K562 (cell line): ENCODE measurements around the gene TMEM11. TPM values are rescaled to one million over a fixed set of nuclear protein-coding genes. Genes with fewer than 3 reads are reported as not detected.
A peak's percentile ranks its signal among the peaks of the same experiment; 100 is the strongest.

Source experiments
- ATAC-seq: fragments of 200-7000 bp; cut with Tn5 transposase; 3 replicates; pipeline ENCODE4 v1.9.1; 2020; ENCODE audit warnings: moderate library complexity
- BruUV-seq: library from RNA; stranded (reverse); fragments of 400-500 nt; replicated peaks from 2 replicates; lab custom pipeline; 2021; lab: Mats Ljungman, UMichigan
- CTCF ChIA-PET: fragments of 300-600 bp; formaldehyde crosslinking; extraction: SDS; loops from one replicate; lab custom pipeline; 2021; ENCODE audit warnings: low intra/inter-chr PET ratio; lab: Yijun Ruan, JAX
- POLR2A ChIA-PET: fragments of 300-600, 350-650 bp; sonication (Branson Sonifier 250); formaldehyde crosslinking; extraction: SDS; loops from one replicate; lab custom pipeline; 2021; ENCODE audit warnings: antibody characterized with exemption, inconsistent platforms; lab: Yijun Ruan, JAX
- DNase-seq, 4 experiments: peaks; one replicate each; pipeline versions ENCODE4 v3.0.0 to v3.0.0-alpha.2; 2011 to 2018; ENCODE audit warnings: low spot score in 3 of 4, mixed read lengths in 3 of 4; ENCODE audit errors: extremely low read depth in 1 of 4
- FAIRE-seq: peaks from 2 replicates; lab custom pipeline; 2011; peaks lifted over from hg19 to GRCh38; lab: Jason Lieb, UNC
- H2AFZ ChIP-seq: 2 replicates; pipeline ENCODE4 v1.6.0; 2011; ENCODE audit warnings: low read depth, low read length, control low read depth, inconsistent platforms
- H3K27ac ChIP-seq: fragments of 200-600 bp; 3 replicates; pipeline ENCODE4 v1.8.0; 2011; ENCODE audit warnings: low read depth, mild to moderate bottlenecking, control low read depth, inconsistent platforms, low read length, moderate library complexity, mixed read lengths; ENCODE audit errors: extremely low read depth
- H3K27me3 ChIP-seq, 2 experiments: fragments of 300-600 bp in 1 of 2; 2 replicates in 1 of 2; 3 replicates in 1 of 2; pipeline versions ENCODE4 v1.6.0 to v1.8.0; 2011; ENCODE audit warnings: inconsistent platforms in 2 of 2, low read length in 2 of 2, mild to moderate bottlenecking in 1 of 2, mixed read lengths in 1 of 2, moderate library complexity in 1 of 2; ENCODE audit not compliant: control insufficient read depth in 2 of 2, insufficient read depth in 2 of 2
- H3K36me3 ChIP-seq: fragments of 300-600 bp; 3 replicates; pipeline ENCODE4 v1.8.0; 2011; ENCODE audit warnings: mild to moderate bottlenecking, low read length, inconsistent platforms; ENCODE audit not compliant: control insufficient read depth, insufficient read depth
- H3K4me1 ChIP-seq, 2 experiments: fragments of 200-600 bp in 1 of 2; replicated peaks in 1 of 2; 2 replicates in 1 of 2; 3 replicates in 1 of 2; pipeline versions ENCODE4 v1.5.1 to v1.8.0; 2011; ENCODE audit warnings: inconsistent platforms in 2 of 2, low read length in 2 of 2, mild to moderate bottlenecking in 1 of 2, mixed read lengths in 1 of 2, moderate library complexity in 1 of 2; ENCODE audit not compliant: control insufficient read depth in 2 of 2, insufficient read depth in 2 of 2
- H3K4me2 ChIP-seq: 2 replicates; pipeline ENCODE4 v1.6.1; 2011; ENCODE audit warnings: low read length, control low read depth, inconsistent platforms, mixed read lengths; ENCODE audit not compliant: insufficient read depth
- H3K4me3 ChIP-seq: fragments of 200-600 bp; sonication (generic), shearing (Covaris generic); 2 replicates; pipeline ENCODE4 v1.5.1; 2016; ENCODE audit warnings: control low read depth, inconsistent platforms
- H3K79me2 ChIP-seq: fragments of 200-600 bp; 3 replicates; pipeline ENCODE4 v1.8.0; 2011; ENCODE audit warnings: low read length, inconsistent platforms; ENCODE audit not compliant: control insufficient read depth, insufficient read depth
- H3K9ac ChIP-seq, 2 experiments: 2 replicates each; pipeline versions ENCODE4 v1.6.0 to v1.6.1; 2011; ENCODE audit warnings: low read depth in 2 of 2, low read length in 2 of 2, control low read depth in 1 of 2, inconsistent platforms in 1 of 2, mild to moderate bottlenecking in 1 of 2, mixed read lengths in 1 of 2; ENCODE audit not compliant: insufficient read depth in 1 of 2
- H3K9me1 ChIP-seq: one replicate; pipeline ENCODE4 v1.6.0; 2011; ENCODE audit warnings: inconsistent platforms, mild to moderate bottlenecking, low read length, moderate library complexity; ENCODE audit not compliant: control insufficient read depth, insufficient read depth
- H3K9me3 ChIP-seq: replicated peaks from 2 replicates; pipeline ENCODE4 v1.5.1; 2011; ENCODE audit warnings: low read depth, low read length, inconsistent platforms; ENCODE audit not compliant: control insufficient read depth, insufficient read depth
- H4K20me1 ChIP-seq: replicated peaks from 2 replicates; pipeline ENCODE4 v1.6.1; 2011; ENCODE audit warnings: low read length, inconsistent platforms, mixed read lengths; ENCODE audit not compliant: control insufficient read depth, insufficient read depth
- BCOR ChIP-seq: fragments of 450-650 bp; IDR thresholded peaks from 2 replicates; pipeline ENCODE4 v1.6.1; 2016
- DACH1 ChIP-seq: fragments of 450-650 bp; IDR thresholded peaks from 2 replicates; pipeline ENCODE4 v1.6.1; 2018; ENCODE audit not compliant: partially characterized antibody
- HDAC2 ChIP-seq: fragments of 450-650 bp; IDR thresholded peaks from 2 replicates; pipeline ENCODE4 v1.6.1; 2016; ENCODE audit warnings: mild to moderate bottlenecking
- HNRNPH1 ChIP-seq: fragments of 200-400 bp; formaldehyde crosslinking; optimal IDR thresholded peaks from 2 replicates; pipeline ENCODE3; 2017; ENCODE audit warnings: low read depth, mild to moderate bottlenecking, low read length, moderate library complexity
- LCOR ChIP-seq: sonication (generic); formaldehyde crosslinking; IDR thresholded peaks from 2 replicates; pipeline ENCODE4 v1.8.0; 2022; ENCODE audit warnings: mild to moderate bottlenecking, missing genetic modification reagents
- MECOM ChIP-seq: fragments of 250-450 bp; sonication (Bioruptor Pico); IDR thresholded peaks from 2 replicates; pipeline ENCODE4 v1.8.0; 2022; ENCODE audit warnings: inconsistent platforms
- NFE2 ChIP-seq: IDR thresholded peaks from 2 replicates; pipeline ENCODE4 v1.6.1; 2014; ENCODE audit warnings: antibody characterized with exemption, low read depth
- RBM25 ChIP-seq: fragments of 200-400 bp; formaldehyde crosslinking; IDR thresholded peaks from 2 replicates; pipeline ENCODE4 v1.6.1; 2018; ENCODE audit warnings: low read length, low read depth, moderate library complexity; ENCODE audit not compliant: severe bottlenecking
- ZNF197 ChIP-seq: fragments of 200-800 bp; sonication (Bioruptor generic); IDR thresholded peaks from 2 replicates; pipeline ENCODE4 v1.6.1; 2016; ENCODE audit warnings: low read depth, missing genetic modification characterization, missing compliant biosample characterization
- ZNF707 ChIP-seq: fragments of 250-450 bp; sonication (Bioruptor Pico); conservative IDR thresholded peaks from 2 replicates; pipeline ENCODE4 v1.8.0; 2022; ENCODE audit warnings: inconsistent platforms, mild to moderate bottlenecking, moderate library complexity
- WGBS: fragments of 100-300 bp; shearing (Covaris generic); methylation state at CpG from one replicate; pipeline ENCODE4 v1.1.6; 2016; ENCODE audit warnings: low coverage, mixed read lengths; ENCODE audit not compliant: insufficient coverage; ENCODE audit errors: missing lambda C conversion rate; 5-methylcytosine and 5-hydroxymethylcytosine counted together
- in situ Hi-C: fragments of 300-500 bp; cut with MboI; formaldehyde crosslinking; loops from 4 replicates; pipeline ENCODE4 v1.15.0; 2018; ENCODE audit warnings: inconsistent platforms, mixed read lengths
- intact Hi-C: fragments of 100-400 bp; cut with micrococcal nuclease; formaldehyde crosslinking; loops from 2 replicates; pipeline ENCODE4 v1.14.2; 2022
- polyA plus RNA-seq, 8 experiments: library from polyadenylated mRNA; depleted of rRNA in 4 of 8; stranded (reverse) in 5 of 8; unstranded in 3 of 8; fragments of >200 nt; fragmentation: Nextera tagmentation in 2 of 8; fragmentation: Illumina TruSeq in 1 of 8; extraction: Ambion mirVana in 2 of 8; extraction: Trizol in 1 of 8; gene quantifications; 2 replicates each; pipeline versions ENCODE4 v1.2.1 to v1.2.3, GENCODE V29; 2011 to 2014; ENCODE audit warnings: inconsistent platforms in 1 of 8, missing spikeins in 1 of 8
- total RNA-seq, 7 experiments: library from RNA; depleted of rRNA in 6 of 7; stranded (reverse); fragments of >200 nt in 6 of 7; fragmentation: Illumina TruSeq in 2 of 7; extraction: Trizol in 2 of 7; gene quantifications; 2 replicates each; pipeline versions ENCODE4 v1.2.1 to v1.2.3, GENCODE V29; 2011 to 2021; ENCODE audit warnings: low replicate concordance in 1 of 7
- TF ChIP-seq, protein P1 (sequence below): IDR thresholded peaks from 2 replicates; pipeline ENCODE4 v1.6.1; 2011; ENCODE audit not compliant: insufficient read length; ENCODE audit errors: extremely low read depth
- TF ChIP-seq, protein P2 (sequence below): fragments of 150-350 bp; conservative IDR thresholded peaks from 2 replicates; pipeline ENCODE4 v1.6.1; 2014; ENCODE audit warnings: low read length

TMEM11 gene
- total and polyA plus RNA-seq, 9 of the 15 experiments (the other 6 are each of a cell fraction or from before 2014, with no cell fraction given): 12.0 to 40.7 (median 30.0) TPM

DNA sequence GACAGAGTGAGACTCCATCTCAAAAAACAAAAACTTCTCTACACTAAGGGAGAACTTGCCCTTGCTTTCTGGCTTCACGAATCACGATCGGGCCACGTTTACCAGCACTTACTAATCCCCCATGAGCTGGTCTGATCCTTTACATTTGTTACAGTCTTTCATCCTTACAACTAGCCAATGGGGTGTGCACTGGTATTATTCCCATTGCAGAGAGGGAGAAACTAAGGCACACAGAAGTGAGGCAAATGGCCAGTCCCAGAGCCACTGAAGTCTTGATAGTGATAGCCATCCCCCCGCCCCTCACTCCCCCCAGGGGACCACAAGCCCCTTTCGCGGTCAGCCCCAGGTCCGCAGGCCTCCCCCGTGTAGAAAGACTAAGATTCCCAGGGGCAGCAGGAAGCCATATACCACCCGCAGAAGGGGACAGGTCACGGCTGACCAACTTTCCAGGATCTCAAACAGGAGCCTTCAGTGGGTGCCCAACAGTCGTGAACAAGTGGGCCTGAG is 38.4 kb upstream of the TMEM11 start:
- TSS peak; percentile 69 for BruUV-seq
- POLR2A ChIA-PET: no interaction called here
- CTCF ChIA-PET: no interaction called here

More for the DNA sequence above, 38.4 kb upstream of the TMEM11 start:
- H3K27me3 ChIP-seq: no peaks in the 10 kb centered on the region
- in situ Hi-C loops: no loop called here
- H3K9ac ChIP-seq: peak overlapping the region in 1 of 2 experiments; percentile 88; a peak in 3 of 4 replicates
- H3K4me1 ChIP-seq: peaks cover 12 to 22% of the 10 kb centered on the region in 2 experiments; a peak in 4 of 5 replicates
- peak overlapping the region; percentile 47 for H3K4me3 ChIP-seq
- no peak overlapping the region for H3K27ac ChIP-seq
- H3K79me2 ChIP-seq: no peaks in the 10 kb centered on the region
- intact Hi-C loops: no loop called here
- 21% methylated on average over 9 of the region's 12 CpGs for WGBS
- FAIRE-seq (no peak), DNase-seq (no peak), ATAC-seq (no peak)
- no peaks in the 10 kb centered on the region for H3K9me3 ChIP-seq
- H3K9me1 ChIP-seq: no peaks in the 10 kb centered on the region
- TF ChIP-seq HDAC2: no peak
- TF ChIP-seq RBM25: peak; percentile 53
- no peak for TF ChIP-seq MECOM (CRISPR knock-in tag)
- no peak for TF ChIP-seq HNRNPH1
- TF ChIP-seq BCOR: peak; percentile 41; the same call in 1 of the 2 replicates
- TF ChIP-seq, protein P1, sequence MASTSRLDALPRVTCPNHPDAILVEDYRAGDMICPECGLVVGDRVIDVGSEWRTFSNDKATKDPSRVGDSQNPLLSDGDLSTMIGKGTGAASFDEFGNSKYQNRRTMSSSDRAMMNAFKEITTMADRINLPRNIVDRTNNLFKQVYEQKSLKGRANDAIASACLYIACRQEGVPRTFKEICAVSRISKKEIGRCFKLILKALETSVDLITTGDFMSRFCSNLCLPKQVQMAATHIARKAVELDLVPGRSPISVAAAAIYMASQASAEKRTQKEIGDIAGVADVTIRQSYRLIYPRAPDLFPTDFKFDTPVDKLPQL: no peak
- TF ChIP-seq ZNF707 (CRISPR knock-in tag): no peak
- TF ChIP-seq NFE2: no peak
- TF ChIP-seq ZNF197 (CRISPR knock-in tag): no peak
- TF ChIP-seq DACH1: no peak
- TF ChIP-seq LCOR (CRISPR knock-in tag): no peak
- TF ChIP-seq, protein P2, sequence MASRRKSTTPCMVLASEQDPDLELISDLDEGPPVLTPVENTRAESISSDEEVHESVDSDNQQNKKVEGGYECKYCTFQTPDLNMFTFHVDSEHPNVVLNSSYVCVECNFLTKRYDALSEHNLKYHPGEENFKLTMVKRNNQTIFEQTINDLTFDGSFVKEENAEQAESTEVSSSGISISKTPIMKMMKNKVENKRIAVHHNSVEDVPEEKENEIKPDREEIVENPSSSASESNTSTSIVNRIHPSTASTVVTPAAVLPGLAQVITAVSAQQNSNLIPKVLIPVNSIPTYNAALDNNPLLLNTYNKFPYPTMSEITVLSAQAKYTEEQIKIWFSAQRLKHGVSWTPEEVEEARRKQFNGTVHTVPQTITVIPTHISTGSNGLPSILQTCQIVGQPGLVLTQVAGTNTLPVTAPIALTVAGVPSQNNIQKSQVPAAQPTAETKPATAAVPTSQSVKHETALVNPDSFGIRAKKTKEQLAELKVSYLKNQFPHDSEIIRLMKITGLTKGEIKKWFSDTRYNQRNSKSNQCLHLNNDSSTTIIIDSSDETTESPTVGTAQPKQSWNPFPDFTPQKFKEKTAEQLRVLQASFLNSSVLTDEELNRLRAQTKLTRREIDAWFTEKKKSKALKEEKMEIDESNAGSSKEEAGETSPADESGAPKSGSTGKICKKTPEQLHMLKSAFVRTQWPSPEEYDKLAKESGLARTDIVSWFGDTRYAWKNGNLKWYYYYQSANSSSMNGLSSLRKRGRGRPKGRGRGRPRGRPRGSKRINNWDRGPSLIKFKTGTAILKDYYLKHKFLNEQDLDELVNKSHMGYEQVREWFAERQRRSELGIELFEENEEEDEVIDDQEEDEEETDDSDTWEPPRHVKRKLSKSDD: no peak
- peak overlapping the region; percentile 82 for H3K4me2 ChIP-seq
- H4K20me1 ChIP-seq: peaks cover 10% of the 10 kb centered on the region
- H3K36me3 ChIP-seq: no peaks in the 10 kb centered on the region
- H2AFZ ChIP-seq: no peak overlapping the region
